GM12878 (cell line): ENCODE data around the gene LONRF3. TPM values are rescaled to one million over a fixed set of nuclear protein-coding genes. Genes with fewer than 3 reads are reported as not detected.

Source experiments
- ATAC-seq: fragments of 200-7000 bp; cut with Tn5 transposase; 3 replicates; pipeline ENCODE4 v1.9.1; 2020; ENCODE audit warnings: mild to moderate bottlenecking, moderate library complexity
- BruUV-seq: library from RNA; stranded (reverse); fragments of 400-500 nt; replicated peaks from 2 replicates; lab custom pipeline; 2021; lab: Mats Ljungman, UMichigan
- CTCF ChIA-PET: fragments of 300-600 bp; sonication (Branson Sonifier 250); formaldehyde crosslinking; extraction: SDS; loops from one replicate; lab custom pipeline; 2021; ENCODE audit warnings: inconsistent platforms; lab: Yijun Ruan, JAX
- POLR2A ChIA-PET: fragments of 350-600 bp; formaldehyde crosslinking; extraction: SDS; loops from one replicate; lab custom pipeline; 2021; ENCODE audit warnings: inconsistent platforms; lab: Charles Lee
- RAD21 ChIA-PET: fragments of 300-600 bp; sonication (Branson Sonifier 250); formaldehyde crosslinking; loops from one replicate; lab custom pipeline; 2023; ENCODE audit warnings: antibody characterized with exemption; ENCODE audit not compliant: unreplicated experiment; lab: Charles Lee
- SMC1A ChIA-PET: fragments of 300-600 bp; sonication (Branson Sonifier 250); formaldehyde crosslinking; loops from one replicate; lab custom pipeline; 2023; ENCODE audit not compliant: unreplicated experiment, uncharacterized antibody; lab: Charles Lee
- DNase-seq: peaks from one replicate; pipeline ENCODE4 v3.0.0-alpha.2; 2011; ENCODE audit warnings: low read depth, low spot score
- FAIRE-seq: peaks from 3 replicates; lab custom pipeline; 2011; peaks lifted over from hg19 to GRCh38; lab: Jason Lieb, UNC
- H2AFZ ChIP-seq: 2 replicates; pipeline ENCODE4 v1.6.0; 2011; ENCODE audit warnings: low read depth, low read length, control low read depth; ENCODE audit not compliant: control insufficient read depth
- H3K27ac ChIP-seq: 2 replicates; pipeline ENCODE4 v1.5.1; 2011; ENCODE audit warnings: control low read depth; ENCODE audit not compliant: control insufficient read depth, insufficient read depth
- H3K27me3 ChIP-seq, 2 experiments: replicated peaks in 1 of 2; 2 replicates each; pipeline versions ENCODE4 v1.6.0 to v1.6.1; 2011; ENCODE audit warnings: low read length in 1 of 2; ENCODE audit not compliant: control insufficient read depth in 2 of 2, insufficient read depth in 2 of 2
- H3K36me3 ChIP-seq, 2 experiments: 2 replicates each; pipeline ENCODE4 v1.5.1; 2011; ENCODE audit warnings: low read length in 1 of 2; ENCODE audit not compliant: control insufficient read depth in 2 of 2, insufficient read depth in 2 of 2
- H3K4me1 ChIP-seq: 2 replicates; pipeline ENCODE4 v1.6.1; 2011; ENCODE audit warnings: mild to moderate bottlenecking, low read length, moderate library complexity, mixed read lengths; ENCODE audit not compliant: control insufficient read depth, insufficient read depth
- H3K4me2 ChIP-seq: 2 replicates; pipeline ENCODE4 v1.6.0; 2011; ENCODE audit warnings: control low read depth; ENCODE audit not compliant: control insufficient read depth, insufficient read depth
- H3K4me3 ChIP-seq: fragments of 200-600 bp; sonication (generic); 2 replicates; pipeline ENCODE4 v1.5.1; 2016
- H3K79me2 ChIP-seq: 2 replicates; pipeline ENCODE4 v1.6.0; 2011; ENCODE audit warnings: low read length; ENCODE audit not compliant: control insufficient read depth, insufficient read depth
- H3K9ac ChIP-seq: 2 replicates; pipeline ENCODE4 v1.8.0; 2011; ENCODE audit warnings: low read length, control low read depth, mixed read lengths; ENCODE audit not compliant: control insufficient read depth, insufficient read depth
- H3K9me3 ChIP-seq: replicated peaks from 3 replicates; pipeline ENCODE4 v1.5.1; 2011; ENCODE audit warnings: mild to moderate bottlenecking, low read length; ENCODE audit not compliant: control insufficient read depth, insufficient read depth
- H4K20me1 ChIP-seq: 2 replicates; pipeline ENCODE4 v1.6.0; 2011; ENCODE audit not compliant: control insufficient read depth, insufficient read depth
- CBX5 ChIP-seq: sonication (generic); IDR thresholded peaks from 2 replicates; pipeline ENCODE4 v1.6.1; 2016; ENCODE audit warnings: low read depth, moderate library complexity, mild to moderate bottlenecking, inconsistent platforms
- GABPA ChIP-seq: IDR thresholded peaks from 2 replicates; pipeline ENCODE4 v1.6.1; 2014; ENCODE audit warnings: antibody characterized with exemption, low read depth, mild to moderate bottlenecking, inconsistent platforms
- MXI1 ChIP-seq: fragments of 150-350 bp; IDR thresholded peaks from 2 replicates; pipeline ENCODE4 v1.6.1; 2011; ENCODE audit warnings: low read depth, mild to moderate bottlenecking, inconsistent platforms, low read length, improper control_type of control experiment
- NFIC ChIP-seq: IDR thresholded peaks from 2 replicates; pipeline ENCODE4 v1.6.1; 2012; ENCODE audit warnings: low read depth, mild to moderate bottlenecking, inconsistent platforms, low read length, moderate library complexity
- NR2C1 ChIP-seq: fragments of 450-650 bp; IDR thresholded peaks from 2 replicates; pipeline ENCODE4 v1.6.1; 2017; ENCODE audit warnings: antibody characterized with exemption, mild to moderate bottlenecking, moderate library complexity
- NRF1 ChIP-seq: conservative IDR thresholded peaks from 2 replicates; pipeline ENCODE4 v1.6.1; 2011; ENCODE audit warnings: mild to moderate bottlenecking, low read depth, low read length, improper control_type of control experiment
- ZNF384 ChIP-seq: IDR thresholded peaks from 2 replicates; pipeline ENCODE4 v1.6.1; 2012; ENCODE audit warnings: low read depth, mild to moderate bottlenecking, low read length, improper control_type of control experiment, borderline replicate concordance
- ZZZ3 ChIP-seq: IDR thresholded peaks from 2 replicates; pipeline ENCODE4 v1.6.1; 2011; ENCODE audit warnings: low read depth; ENCODE audit not compliant: control insufficient read depth, insufficient read length
- whole genome bisulfite sequencing: methylation state at CpG from one replicate; pipeline ENCODE4 v1.1.6; 2016; ENCODE audit warnings: low lambda C conversion rate; ENCODE audit not compliant: insufficient replicate concordance, insufficient coverage; ENCODE audit errors: missing lambda C conversion rate; 5-methylcytosine and 5-hydroxymethylcytosine counted together
- in situ Hi-C: fragments of 300-500 bp; cut with MboI; formaldehyde crosslinking; loops from 9 replicates; pipeline ENCODE4 v1.14.3; 2018; ENCODE audit warnings: mixed read lengths
- intact Hi-C: fragments of 100-400 bp; cut with micrococcal nuclease; formaldehyde crosslinking; loops from one replicate; pipeline ENCODE4 v1.14.2; 2022; ENCODE audit not compliant: unreplicated experiment
- polyA plus RNA-seq, 11 experiments: library from polyadenylated mRNA; depleted of rRNA in 4 of 11; unstranded in 6 of 11; stranded (reverse) in 5 of 11; fragments of >200 nt; fragmentation: Nextera tagmentation in 4 of 11; fragmentation: Illumina TruSeq in 1 of 11; extraction: Ambion mirVana in 4 of 11; extraction: Trizol in 1 of 11; gene quantifications; 1 replicate in 1 of 11; 2 replicates in 10 of 11; pipeline versions ENCODE4 v1.2.1 to v1.2.3, GENCODE V29; 2011 to 2016; ENCODE audit warnings: inconsistent platforms in 2 of 11, missing spikeins in 2 of 11, low read depth in 1 of 11
- total RNA-seq, 4 experiments: library from RNA; depleted of rRNA in 3 of 4; stranded (reverse); fragments of >200 nt in 3 of 4; fragmentation: Illumina TruSeq in 1 of 4; extraction: Trizol in 1 of 4; gene quantifications; 2 replicates each; pipeline versions ENCODE4 v1.2.1 to v1.2.3, GENCODE V29; 2013 to 2021
- TF ChIP-seq, protein P1 (sequence below): fragments of 450-650 bp; IDR thresholded peaks from 2 replicates; pipeline ENCODE4 v1.6.1; 2017; ENCODE audit warnings: antibody characterized with exemption, mild to moderate bottlenecking, moderate library complexity

The LONRF3 gene
- total and polyA plus RNA-seq, 10 of the 15 experiments (the other 5 are each of a cell fraction or from before 2014, with no cell fraction given) = 0.05 to 0.23 (median 0.09) TPM; not detected in 3

DNA sequence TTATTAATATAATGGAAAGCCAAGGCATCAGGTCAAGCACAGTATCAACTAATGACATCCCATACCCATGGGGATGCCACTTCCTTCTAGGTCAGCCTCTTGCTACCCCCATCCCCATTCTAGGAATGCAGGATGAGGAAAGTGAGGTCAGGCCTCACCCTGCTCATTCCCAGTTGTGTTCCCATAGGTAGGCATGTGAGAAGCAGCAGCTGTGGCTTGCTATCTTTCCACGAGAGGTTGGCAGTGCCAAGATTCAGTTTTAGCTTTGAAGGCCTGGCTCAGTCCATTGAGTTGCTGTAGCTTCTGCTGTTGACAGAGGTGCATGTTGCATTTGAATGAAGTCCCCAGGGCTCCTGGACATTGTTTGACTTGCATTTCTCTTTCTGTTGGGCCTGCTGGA, 15.5 kb downstream of the LONRF3 start:
- Histone ChIP-seq H3K9me3 (no peaks in the 10 kb centered on the region), H3K4me1 (no peaks in the 10 kb centered on the region), H3K79me2 (no peaks in the 10 kb centered on the region), H4K20me1 (no peaks in the 10 kb centered on the region), H3K9ac (no peak overlapping the region), H3K36me3 (no peaks in the 10 kb centered on the region), H3K4me2 (no peak overlapping the region), H3K27ac (no peak overlapping the region), H3K4me3 (no peak overlapping the region), H2AFZ (no peak overlapping the region), H3K27me3 (no peaks in the 10 kb centered on the region)
- FAIRE-seq = no peak
- ChIA-PET RAD21 (no interaction called here), CTCF (no interaction called here), SMC1A (no interaction called here), POLR2A (no interaction called here)
- no peak for DNase-seq
- in situ Hi-C loops (no loop called here), intact Hi-C loops (no loop called here)
- TF ChIP-seq NR2C1 (no peak), ZZZ3 (no peak), NRF1 (no peak), NFIC (no peak), GABPA (no peak), ZNF384 (no peak), CBX5 (no peak), MXI1 (no peak)
- TF ChIP-seq, protein P1, sequence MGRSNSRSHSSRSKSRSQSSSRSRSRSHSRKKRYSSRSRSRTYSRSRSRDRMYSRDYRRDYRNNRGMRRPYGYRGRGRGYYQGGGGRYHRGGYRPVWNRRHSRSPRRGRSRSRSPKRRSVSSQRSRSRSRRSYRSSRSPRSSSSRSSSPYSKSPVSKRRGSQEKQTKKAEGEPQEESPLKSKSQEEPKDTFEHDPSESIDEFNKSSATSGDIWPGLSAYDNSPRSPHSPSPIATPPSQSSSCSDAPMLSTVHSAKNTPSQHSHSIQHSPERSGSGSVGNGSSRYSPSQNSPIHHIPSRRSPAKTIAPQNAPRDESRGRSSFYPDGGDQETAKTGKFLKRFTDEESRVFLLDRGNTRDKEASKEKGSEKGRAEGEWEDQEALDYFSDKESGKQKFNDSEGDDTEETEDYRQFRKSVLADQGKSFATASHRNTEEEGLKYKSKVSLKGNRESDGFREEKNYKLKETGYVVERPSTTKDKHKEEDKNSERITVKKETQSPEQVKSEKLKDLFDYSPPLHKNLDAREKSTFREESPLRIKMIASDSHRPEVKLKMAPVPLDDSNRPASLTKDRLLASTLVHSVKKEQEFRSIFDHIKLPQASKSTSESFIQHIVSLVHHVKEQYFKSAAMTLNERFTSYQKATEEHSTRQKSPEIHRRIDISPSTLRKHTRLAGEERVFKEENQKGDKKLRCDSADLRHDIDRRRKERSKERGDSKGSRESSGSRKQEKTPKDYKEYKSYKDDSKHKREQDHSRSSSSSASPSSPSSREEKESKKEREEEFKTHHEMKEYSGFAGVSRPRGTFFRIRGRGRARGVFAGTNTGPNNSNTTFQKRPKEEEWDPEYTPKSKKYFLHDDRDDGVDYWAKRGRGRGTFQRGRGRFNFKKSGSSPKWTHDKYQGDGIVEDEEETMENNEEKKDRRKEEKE = no peak
- ATAC-seq = no peak
- no TSS peak for BruUV-seq
- 0% methylated on average over 1 of the region's 1 CpG for WGBS
